HL-60/S4 treated with retinoic acid at 250 ng/mL for 4 days and 3 days (cell line): ENCODE measurements around the gene STX16.
"Not testable (repeated sequence)": the region's sequence is repeated elsewhere in the genome, so short reads cannot be mapped to it uniquely, and the experiment has no call there.

Experiments used
- in situ Hi-C: fragments of 300-500 bp; cut with MboI; formaldehyde crosslinking; loops from 2 replicates; pipeline ENCODE4 v1.7.0; 2022; ENCODE audit warnings: low sequenced_read_pairs

STX16 gene

DNA sequence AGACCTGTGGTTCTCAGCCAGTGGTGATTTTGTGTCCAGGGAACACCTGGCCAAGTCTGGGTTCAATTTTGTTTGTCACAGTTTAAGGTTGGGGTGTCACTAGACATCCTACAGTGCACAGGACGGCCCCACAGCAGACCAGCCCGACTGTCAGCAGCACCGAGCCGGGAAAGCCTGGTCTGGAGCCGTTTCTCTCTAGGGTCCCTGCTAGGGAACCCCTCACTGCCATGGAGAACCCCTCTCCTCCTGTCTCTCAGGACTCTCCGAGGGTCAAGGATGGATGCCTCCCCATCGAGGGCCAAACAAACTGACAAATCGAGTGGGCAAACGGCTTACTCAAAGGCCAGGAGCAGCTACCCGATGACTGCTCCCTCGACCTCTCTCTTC, 15.8 kb upstream of the STX16 start:
- in situ Hi-C loops, result no loop called here

DNA sequence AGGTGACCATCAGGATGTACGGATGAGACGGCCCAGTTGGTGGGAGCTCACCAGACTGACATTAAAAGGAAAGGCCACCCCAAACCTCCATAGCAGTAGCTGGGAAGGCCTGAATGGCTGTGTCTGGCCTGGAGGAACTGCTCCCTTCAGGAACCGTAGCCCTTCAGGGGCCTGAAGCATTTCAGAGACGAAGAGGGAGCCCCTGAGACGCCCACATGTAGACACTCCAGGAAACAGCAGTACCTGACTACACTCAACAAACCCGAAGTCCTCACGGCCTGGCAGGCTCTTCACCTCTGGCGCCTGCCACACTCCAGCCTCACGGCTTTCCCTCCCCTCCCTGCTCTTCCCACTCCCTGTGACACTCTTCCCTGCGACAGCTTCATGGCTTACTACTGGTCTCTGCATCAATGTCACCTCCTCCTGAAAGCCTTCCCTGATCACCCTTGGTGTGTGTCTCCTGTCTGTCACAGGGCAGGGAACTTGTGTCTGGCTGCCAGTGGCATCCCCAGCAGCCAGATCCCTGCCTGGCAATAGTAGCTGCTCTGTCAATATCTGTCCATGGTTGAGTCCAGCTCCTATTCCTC, 14.6 kb upstream of the STX16 start:
- in situ Hi-C loops, result no loop called here

DNA sequence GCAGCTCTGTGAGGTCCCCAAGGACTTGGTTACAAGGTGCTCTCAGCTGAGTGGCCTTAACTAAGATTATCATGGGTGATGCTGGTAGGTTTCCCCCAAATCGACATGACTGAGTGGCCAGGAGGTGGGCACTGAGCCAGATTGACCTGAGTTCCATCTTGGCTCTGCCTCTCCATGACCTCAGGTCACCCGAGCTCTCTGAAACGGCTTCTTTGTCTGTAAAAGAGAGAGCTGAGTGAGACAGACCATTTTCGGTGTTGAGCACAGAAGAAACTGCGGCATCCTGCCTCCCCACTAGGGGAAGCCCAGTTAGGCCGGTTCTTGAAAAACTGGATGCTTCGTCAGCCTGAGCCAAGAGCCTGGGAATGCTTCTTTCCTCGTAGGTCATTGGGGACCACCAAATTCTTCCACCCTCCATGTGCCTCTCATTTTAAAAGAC, 14.1 kb upstream of the STX16 start:
- in situ Hi-C loops, result no loop called here

DNA sequence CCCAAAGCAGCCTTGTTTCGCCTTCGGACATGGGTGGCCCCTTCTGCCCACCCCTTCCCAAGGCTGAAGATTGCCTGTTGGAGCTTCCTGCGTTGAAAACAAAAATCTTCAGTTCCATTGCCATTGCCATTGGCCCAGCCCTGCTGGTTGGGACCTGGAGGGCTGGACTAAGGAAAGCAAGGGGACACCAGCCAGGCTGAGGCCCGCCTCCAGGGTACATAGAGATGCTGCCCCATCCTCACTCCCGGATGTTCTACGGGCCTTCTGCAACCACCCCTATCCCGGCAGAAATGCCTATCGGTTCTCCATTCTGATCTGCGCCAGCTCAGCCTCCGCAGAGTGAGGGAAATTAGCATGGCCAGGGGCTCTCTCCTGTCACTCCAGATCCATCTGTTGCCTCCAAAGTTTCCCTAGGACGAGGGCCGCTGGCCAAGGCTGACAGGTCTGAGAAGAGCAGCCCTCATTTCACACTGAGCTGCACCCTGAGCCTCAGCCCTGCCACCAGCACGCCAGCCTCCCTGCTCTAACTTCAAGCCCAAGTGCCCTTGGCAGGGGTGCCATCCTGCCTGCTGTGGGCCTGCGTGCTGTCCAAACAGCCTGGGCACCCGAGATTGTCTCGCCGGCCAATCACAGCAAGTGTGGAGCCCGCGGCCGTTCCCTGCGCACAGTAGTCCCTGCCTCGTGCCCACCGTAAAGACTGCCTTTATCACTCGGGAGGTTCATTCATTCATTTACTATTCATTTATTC, 13.4 kb upstream of the STX16 start:
- in situ Hi-C loops, result no loop called here

- in situ Hi-C loops, result no loop called here
Measured at GRCh38 chr20:58638467-58639181, 12.5 kb upstream of the STX16 start.

DNA sequence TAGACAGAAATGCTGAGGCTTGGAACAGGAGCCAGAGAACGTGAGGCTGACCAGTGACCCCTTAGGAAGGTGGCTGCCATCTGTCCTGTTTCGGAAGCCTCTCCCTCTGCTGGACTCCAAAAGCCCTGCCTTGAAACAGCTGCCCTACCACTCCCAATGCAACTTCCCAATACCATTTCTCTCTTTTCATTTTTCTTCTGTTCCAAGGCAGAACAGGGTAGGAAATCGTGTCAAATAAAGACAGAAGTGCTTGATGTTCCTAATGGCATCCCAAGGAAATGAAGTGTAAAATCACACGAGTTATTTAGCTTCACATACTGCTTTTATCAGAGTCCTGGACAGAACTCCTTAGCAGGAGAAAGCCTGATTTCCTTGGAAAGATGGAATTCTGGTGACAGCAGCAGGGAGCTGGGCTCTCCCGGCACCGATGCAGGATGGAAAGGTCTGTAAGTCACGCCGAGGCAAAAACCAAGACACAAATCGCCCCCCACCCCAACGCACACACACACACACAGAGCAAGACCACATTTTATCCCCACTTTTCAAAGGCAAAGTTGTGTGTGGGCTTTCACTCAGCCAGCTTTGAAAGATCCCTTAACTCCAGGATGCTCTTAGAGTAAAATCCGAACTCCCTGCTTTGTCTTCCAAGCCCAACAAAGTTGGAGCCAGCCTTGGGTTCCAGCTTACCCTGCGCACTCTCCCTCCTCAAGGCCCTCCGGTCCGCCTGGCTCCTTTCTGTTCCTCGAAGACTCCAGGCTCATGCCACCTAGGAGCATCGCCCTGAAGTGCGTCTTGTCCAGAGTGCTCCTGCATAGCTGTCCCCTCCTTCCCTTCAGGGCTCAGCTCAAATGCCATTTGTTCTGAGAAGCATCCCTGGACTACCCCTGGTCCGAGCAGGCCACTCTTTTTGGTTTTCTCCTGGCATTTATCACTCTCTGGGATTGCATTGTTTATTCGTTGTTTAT, 11.6 kb upstream of the STX16 start:
- in situ Hi-C loops, result no loop called here

DNA sequence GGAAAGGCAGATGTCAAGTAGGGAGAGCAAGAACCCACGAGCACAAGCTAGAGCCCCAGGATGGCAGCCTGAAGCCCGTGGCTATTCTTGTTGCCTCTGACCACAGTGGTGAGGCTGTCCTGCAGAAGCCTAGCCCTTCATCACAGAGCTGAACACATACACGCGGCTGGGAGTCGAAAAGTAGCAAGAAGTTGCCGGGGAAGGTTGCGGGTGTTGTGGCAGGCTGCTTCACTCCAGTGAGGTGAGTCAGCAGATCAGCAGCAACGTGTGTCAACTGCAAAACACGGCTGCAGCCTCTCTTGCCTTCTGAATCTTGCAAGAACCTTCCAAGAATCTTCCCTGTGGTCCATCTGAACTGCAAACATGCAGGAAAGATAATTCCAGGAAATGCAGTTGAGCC, 10.6 kb upstream of the STX16 start:
- in situ Hi-C loops, result no loop called here

DNA sequence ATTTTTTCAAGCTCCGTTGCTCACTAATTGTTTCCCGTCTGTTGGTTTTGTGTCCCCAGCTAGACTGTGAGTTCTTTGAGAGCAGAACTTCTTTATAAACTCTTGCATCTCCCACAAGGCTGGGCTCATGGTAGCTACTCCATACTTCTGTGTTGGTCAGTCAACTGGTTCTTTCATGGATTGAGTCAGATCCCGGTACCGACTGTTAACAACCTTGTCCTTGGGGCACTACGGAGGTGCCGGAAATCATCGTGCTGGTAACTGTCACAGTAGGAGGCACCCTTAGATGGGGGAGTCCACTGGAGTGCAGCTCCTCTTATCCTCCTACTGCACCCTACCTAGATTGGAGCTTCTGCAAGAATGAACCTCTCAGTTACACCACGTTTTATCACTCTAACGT, 8.6 kb upstream of the STX16 start:
- in situ Hi-C loops, result no loop called here

- in situ Hi-C loops, result not testable (repeated sequence)
Measured at GRCh38 chr20:58642896-58643295, 8.2 kb upstream of the STX16 start.

- in situ Hi-C loops, result no loop called here
Measured at GRCh38 chr20:58645412-58645968, 5.6 kb upstream of the STX16 start.

DNA sequence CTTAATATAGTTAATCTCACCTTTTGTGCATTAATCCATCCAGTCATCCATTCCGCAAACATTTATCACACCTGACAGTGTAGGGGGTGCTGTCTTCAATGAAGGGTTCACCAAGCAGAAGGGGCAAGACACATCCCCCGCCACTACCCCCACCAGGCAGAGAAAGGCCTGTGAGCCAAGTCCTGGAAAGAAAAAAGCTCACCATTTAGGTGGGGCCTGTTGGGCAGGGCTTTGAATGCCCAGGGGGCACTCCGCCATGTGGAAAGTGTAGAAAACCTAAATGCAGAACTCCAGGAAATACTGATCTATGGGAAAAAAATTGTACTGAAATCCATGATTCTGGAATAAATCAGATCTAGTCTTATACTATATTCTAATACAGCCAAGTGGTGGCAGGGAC, 4.8 kb upstream of the STX16 start:
- in situ Hi-C loops, result no loop called here

GRCh38 chr20:58646703-58647102, 4.4 kb upstream of the STX16 start:
- in situ Hi-C loops, result no loop called here

DNA sequence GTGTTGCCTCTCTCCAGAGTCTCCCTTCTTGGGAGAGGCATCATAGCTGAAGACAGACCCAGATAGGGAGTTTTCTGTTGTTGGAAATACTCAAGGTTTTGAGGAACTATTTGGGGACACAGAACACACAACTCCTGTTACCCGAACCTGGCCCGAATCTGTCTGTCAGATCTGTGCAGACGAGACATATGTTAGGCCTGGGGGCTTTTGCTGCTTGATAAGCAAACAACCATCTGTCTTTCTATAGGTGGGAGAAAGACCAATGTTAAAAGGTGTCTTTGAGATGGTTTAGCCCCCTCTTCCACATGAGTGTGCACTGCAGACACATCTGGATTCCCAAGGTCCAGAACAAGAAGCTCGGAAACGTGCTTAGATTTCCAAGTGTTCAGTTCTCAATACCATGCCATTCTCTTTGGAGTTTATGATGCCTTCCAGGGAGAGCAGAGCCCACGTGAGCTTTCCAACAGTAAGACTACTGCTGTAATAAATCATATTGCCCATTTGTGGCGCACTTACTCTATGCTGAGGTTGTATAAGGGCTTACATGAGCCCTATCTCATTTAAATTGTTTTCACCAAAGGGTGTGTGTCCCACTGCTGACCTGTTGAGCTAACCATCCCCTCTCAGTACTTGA, 3.8 kb upstream of the STX16 start:
- in situ Hi-C loops, result no loop called here

- in situ Hi-C loops, result no loop called here
Measured at GRCh38 chr20:58647796-58648501, 3.1 kb upstream of the STX16 start.

- in situ Hi-C loops, result not testable (repeated sequence)
Measured at GRCh38 chr20:58648502-58648825, 2.6 kb upstream of the STX16 start.

DNA sequence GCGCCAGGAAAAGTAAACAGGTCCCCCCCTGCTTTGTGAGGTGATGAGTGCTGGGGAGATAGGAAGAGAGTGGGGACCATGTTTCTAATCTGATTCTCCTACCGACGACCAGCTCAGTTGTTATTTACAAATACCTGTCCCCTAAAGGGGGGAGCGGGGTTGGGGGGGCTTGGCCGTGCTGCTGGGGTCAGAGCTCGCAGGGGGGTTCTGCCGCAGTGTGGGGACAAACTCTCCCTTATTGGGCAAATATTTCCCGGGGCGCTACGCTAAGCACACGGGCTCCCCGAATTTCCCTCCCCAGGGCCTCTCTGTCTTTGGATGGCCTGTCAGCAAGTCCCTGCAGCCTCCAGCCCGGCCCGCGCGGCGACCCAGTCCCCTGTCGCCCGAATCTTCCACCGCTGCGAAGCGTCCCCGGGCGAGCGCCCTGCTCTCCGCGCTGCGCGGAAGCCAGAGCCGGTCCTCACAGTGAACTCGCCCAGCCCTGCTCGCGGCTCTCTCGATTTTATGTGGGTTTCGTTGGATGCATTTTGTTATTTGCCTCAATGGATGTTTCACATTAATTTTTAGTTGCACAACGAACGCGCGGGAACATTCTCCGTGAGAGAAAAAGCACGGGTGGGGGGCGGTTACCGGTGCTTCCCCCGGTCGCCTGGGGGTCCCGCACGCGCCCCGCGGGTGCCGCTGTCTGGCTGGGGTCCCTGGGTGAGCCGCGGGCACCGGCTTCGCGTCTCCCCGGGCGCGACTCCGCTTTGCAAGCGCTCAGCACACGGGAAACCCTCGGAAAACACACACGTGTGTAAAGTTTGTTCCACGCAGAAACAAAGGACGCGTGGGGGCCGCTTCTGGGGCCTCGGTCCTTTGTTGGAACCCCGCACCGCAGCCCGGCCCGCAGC, 1.5 kb upstream of the STX16 start:
- in situ Hi-C loops, result no loop called here

DNA sequence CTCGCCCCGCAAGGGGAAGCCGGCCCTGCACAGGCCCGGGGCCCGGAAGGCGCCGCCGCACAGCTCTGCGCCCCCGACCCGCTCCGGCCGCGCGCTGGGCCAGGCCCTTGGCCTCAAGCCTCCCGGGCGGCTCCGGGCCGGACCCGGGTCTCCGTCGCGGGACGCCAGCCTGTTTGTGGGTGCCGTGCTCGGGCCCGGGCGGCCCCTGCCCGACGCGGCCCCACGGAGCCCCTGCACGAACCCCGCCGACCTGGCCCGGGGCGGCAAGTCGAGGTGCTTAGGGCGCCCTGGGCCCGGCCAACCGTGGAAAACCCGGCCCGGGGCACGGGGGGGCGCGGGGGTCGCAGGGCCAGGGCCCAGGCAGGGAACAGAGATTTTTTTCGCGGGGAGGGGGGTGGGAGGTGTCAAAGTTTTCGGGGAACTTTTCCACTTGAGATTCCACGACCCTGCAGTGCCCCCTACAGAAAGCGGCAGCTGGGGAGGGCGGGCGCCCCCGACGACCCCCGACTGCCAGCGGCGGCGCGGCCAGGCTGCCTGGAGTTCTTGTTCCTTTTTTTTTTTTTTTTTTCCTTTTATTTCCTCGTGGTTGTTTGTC, 805 bp upstream of the STX16 start:
- in situ Hi-C loops, result no loop called here

GRCh38 chr20:58651559-58651945, 469 bp downstream of the STX16 start:
- in situ Hi-C loops, result no loop called here
